Caco-2 (cell line): ENCODE measurements around the gene HTR3D. TPM values are rescaled to one million over a fixed set of nuclear protein-coding genes. Genes with fewer than 3 reads are reported as not detected.
"Not testable (repeated sequence)": the region's sequence is repeated elsewhere in the genome, so short reads cannot be mapped to it uniquely, and the experiment has no call there.

Experiments used
- BruUV-seq: library from RNA; stranded (reverse); fragments of 400-500 nt; replicated peaks from 2 replicates; lab custom pipeline; 2021; lab: Mats Ljungman, UMichigan
- CTCF ChIA-PET: fragments of 300-600 bp; sonication (Branson Sonifier 250); formaldehyde crosslinking; loops from one replicate; lab custom pipeline; 2022; ENCODE audit warnings: antibody characterized with exemption; lab: Charles Lee
- POLR2A ChIA-PET: fragments of 300-600 bp; sonication (Branson Sonifier 250); formaldehyde crosslinking; loops from one replicate; lab custom pipeline; 2022; ENCODE audit warnings: antibody characterized with exemption; lab: Charles Lee
- DNase-seq, 2 experiments: peaks; one replicate each; pipeline versions ENCODE4 v3.0.0 to v3.0.0-alpha.2; 2020 to 2022
- H3K27me3 ChIP-seq: replicated peaks from 2 replicates; pipeline ENCODE4 v1.6.0; 2011; ENCODE audit warnings: low read length; ENCODE audit not compliant: control insufficient read depth, insufficient read depth
- H3K36me3 ChIP-seq: 2 replicates; pipeline ENCODE4 v1.5.1; 2011; ENCODE audit warnings: low read length; ENCODE audit not compliant: control insufficient read depth, insufficient read depth
- H3K4me1 ChIP-seq: fragments of 250-450 bp; sonication (Bioruptor Pico); 2 replicates; pipeline ENCODE4 v1.5.1; 2020; ENCODE audit warnings: mild to moderate bottlenecking
- H3K4me3 ChIP-seq: 2 replicates; pipeline ENCODE4 v1.5.1; 2011; ENCODE audit warnings: low read depth, mild to moderate bottlenecking, control low read depth, low read length
- H3K9me3 ChIP-seq: fragments of 250-450 bp; sonication (Bioruptor Pico); 2 replicates; pipeline ENCODE4 v1.5.1; 2020; ENCODE audit warnings: mild to moderate bottlenecking, moderate library complexity
- H3K27ac Mint-ChIP-seq: one replicate; pipeline ENCODE4 v1.8.0; 2022; ENCODE audit warnings: mixed read lengths; ENCODE audit not compliant: unreplicated experiment
- H3K27me3 Mint-ChIP-seq: one replicate; pipeline ENCODE4 v1.8.0; 2022; ENCODE audit warnings: mixed read lengths; ENCODE audit not compliant: insufficient read depth, unreplicated experiment
- H3K36me3 Mint-ChIP-seq: one replicate; pipeline ENCODE4 v1.8.0; 2022; ENCODE audit warnings: mild to moderate bottlenecking, mixed read lengths; ENCODE audit not compliant: insufficient read depth, unreplicated experiment
- H3K4me1 Mint-ChIP-seq: one replicate; pipeline ENCODE4 v1.8.0; 2022; ENCODE audit warnings: low read depth, mixed read lengths; ENCODE audit not compliant: unreplicated experiment
- H3K4me3 Mint-ChIP-seq: one replicate; pipeline ENCODE4 v1.8.0; 2022; ENCODE audit warnings: mild to moderate bottlenecking, moderate library complexity, mixed read lengths; ENCODE audit not compliant: unreplicated experiment
- H3K9me3 Mint-ChIP-seq: one replicate; pipeline ENCODE4 v1.8.0; 2022; ENCODE audit warnings: mixed read lengths; ENCODE audit not compliant: unreplicated experiment
- intact Hi-C: fragments of 100-400 bp; cut with micrococcal nuclease; formaldehyde crosslinking; loops from one replicate; pipeline ENCODE4 v1.10.0; 2022; ENCODE audit not compliant: unreplicated experiment
- total RNA-seq: library from RNA; stranded (reverse); gene quantifications from 2 replicates; pipeline ENCODE4 v1.2.3, GENCODE V29; 2022
- TF ChIP-seq, protein P1 (sequence below), 2 experiments: fragments of 200-600 bp in 1 of 2; IDR thresholded peaks; 1 replicate in 1 of 2; 2 replicates in 1 of 2; pipeline versions ENCODE4 v1.5.1 to v1.8.0; 2011 to 2022; ENCODE audit warnings: antibody characterized with exemption in 1 of 2, control low read depth in 1 of 2, inconsistent platforms in 1 of 2, low read depth in 1 of 2, low read length in 1 of 2, mild to moderate bottlenecking in 1 of 2, moderate library complexity in 1 of 2; ENCODE audit not compliant: insufficient read depth in 1 of 2, severe bottlenecking in 1 of 2, unreplicated experiment in 1 of 2

The HTR3D gene
- total RNA-seq, 1 experiment from 2014 or later, result not detected

DNA sequence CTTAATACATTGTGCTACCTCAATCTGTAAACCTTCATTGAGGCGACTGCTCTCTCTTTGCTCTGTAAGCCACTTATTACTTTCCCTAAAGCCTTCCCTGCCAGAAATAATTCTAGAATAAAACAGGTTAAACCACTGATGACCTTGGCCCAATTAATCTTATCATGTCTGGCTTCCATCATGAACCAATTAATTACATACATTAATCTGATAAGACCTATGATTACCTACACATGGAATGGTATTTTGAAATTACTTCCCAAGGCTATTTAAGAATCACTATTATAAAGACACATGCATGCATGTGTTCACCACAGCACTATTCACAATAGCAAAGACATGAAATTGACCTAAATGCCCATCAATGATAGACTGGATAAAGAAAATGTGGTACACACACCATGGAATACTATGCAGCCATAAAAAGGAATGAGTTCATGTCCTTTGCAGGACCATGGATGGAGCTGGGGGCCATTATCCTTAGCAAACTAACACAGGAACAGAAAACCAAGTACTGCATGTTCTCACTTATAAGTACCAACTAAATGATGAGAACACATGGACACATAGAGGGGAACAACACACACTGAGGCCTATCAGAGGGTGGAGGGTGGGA lies 3.2 kb upstream of the HTR3D start:
- H3K9me3 ChIP-seq, H3K27me3 Mint-ChIP-seq, H3K4me3 Mint-ChIP-seq, H3K36me3 ChIP-seq, BruUV-seq, H3K4me3 ChIP-seq, CTCF ChIA-PET, H3K36me3 Mint-ChIP-seq, intact Hi-C loops, H3K27me3 ChIP-seq, H3K4me1 ChIP-seq, DNase-seq, H3K4me1 Mint-ChIP-seq, H3K27ac Mint-ChIP-seq, POLR2A ChIA-PET, H3K9me3 Mint-ChIP-seq: not testable (repeated sequence)

DNA sequence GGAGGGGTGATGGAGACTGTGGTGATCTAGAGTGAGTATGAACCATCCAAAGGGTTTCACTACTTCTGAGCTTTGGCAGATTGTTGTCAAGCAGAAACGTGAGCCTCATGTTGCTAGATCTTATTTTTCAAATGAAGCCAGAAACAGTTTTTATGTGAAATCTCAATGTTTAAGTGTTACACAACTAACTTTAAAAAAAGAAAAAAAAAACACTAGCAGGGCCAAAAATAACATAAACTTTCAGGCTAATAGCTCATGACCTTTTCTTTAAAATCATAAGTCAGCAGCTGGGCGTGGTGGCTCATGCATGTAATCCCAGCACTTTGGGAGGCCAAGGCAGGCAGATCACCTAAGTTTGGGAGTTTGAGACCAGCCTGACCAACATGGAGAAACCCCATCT lies 2.1 kb upstream of the HTR3D start:
- DNase-seq, result no peak
- no peak overlapping the region for H3K4me3 Mint-ChIP-seq
- POLR2A ChIA-PET, result no interaction called here
- intact Hi-C loops, result no loop called here
- no peaks in the 10 kb centered on the region for H3K9me3 ChIP-seq
- BruUV-seq, result no TSS peak
- no peaks in the 10 kb centered on the region for H3K27me3 ChIP-seq
- TF ChIP-seq, protein P1, sequence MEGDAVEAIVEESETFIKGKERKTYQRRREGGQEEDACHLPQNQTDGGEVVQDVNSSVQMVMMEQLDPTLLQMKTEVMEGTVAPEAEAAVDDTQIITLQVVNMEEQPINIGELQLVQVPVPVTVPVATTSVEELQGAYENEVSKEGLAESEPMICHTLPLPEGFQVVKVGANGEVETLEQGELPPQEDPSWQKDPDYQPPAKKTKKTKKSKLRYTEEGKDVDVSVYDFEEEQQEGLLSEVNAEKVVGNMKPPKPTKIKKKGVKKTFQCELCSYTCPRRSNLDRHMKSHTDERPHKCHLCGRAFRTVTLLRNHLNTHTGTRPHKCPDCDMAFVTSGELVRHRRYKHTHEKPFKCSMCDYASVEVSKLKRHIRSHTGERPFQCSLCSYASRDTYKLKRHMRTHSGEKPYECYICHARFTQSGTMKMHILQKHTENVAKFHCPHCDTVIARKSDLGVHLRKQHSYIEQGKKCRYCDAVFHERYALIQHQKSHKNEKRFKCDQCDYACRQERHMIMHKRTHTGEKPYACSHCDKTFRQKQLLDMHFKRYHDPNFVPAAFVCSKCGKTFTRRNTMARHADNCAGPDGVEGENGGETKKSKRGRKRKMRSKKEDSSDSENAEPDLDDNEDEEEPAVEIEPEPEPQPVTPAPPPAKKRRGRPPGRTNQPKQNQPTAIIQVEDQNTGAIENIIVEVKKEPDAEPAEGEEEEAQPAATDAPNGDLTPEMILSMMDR (IDR thresholded peaks at IDR 0.05; ENCODE audit: insufficient read depth in 1 of 2, low read depth in 1 of 2, low read length in 1 of 2, severe bottlenecking in 1 of 2, unreplicated experiment in 1 of 2), result no peak
- no peaks in the 10 kb centered on the region for H3K27me3 Mint-ChIP-seq
- CTCF ChIA-PET, result no interaction called here
- no peaks in the 10 kb centered on the region for H3K36me3 ChIP-seq
- H3K27ac Mint-ChIP-seq, result no peak overlapping the region
- no peaks in the 10 kb centered on the region for H3K36me3 Mint-ChIP-seq
- H3K9me3 Mint-ChIP-seq, result no peaks in the 10 kb centered on the region
- H3K4me1 Mint-ChIP-seq, result no peaks in the 10 kb centered on the region
- no peaks in the 10 kb centered on the region for H3K4me1 ChIP-seq
- H3K4me3 ChIP-seq, result no peak overlapping the region

DNA sequence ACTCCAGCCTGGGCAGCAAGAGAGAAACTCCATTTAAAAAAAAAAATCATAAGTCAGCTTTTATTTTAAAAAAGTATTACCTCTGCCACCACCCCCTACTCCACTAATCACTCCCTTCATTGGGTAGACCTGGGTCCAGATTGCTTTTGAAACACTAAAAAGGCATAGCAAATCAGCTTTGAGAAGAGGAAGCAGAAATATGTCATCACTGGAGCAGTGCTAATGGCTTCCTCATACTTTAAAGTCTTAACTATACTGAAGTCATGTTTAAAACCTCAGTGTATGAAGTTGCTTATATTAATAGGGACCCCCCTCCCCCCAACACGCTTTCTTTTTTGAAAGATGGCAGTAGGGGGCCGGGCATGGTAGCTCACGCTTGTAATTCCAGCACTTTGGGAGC lies 1.0 kb upstream of the HTR3D start:
- intact Hi-C loops, result no loop called here
- Histone ChIP-seq H3K9me3 (no peaks in the 10 kb centered on the region), H3K4me1 (no peaks in the 10 kb centered on the region), H3K4me3 (no peak overlapping the region), H3K27me3 (no peaks in the 10 kb centered on the region), H3K36me3 (no peaks in the 10 kb centered on the region)
- no peak overlapping the region for H3K4me3 Mint-ChIP-seq
- H3K36me3 Mint-ChIP-seq, result no peaks in the 10 kb centered on the region
- ChIA-PET POLR2A (no interaction called here), CTCF (no interaction called here)
- no peaks in the 10 kb centered on the region for H3K4me1 Mint-ChIP-seq
- no peak for DNase-seq
- H3K27me3 Mint-ChIP-seq, result no peaks in the 10 kb centered on the region
- TF ChIP-seq, protein P1 (IDR thresholded peaks at IDR 0.05; ENCODE audit: insufficient read depth in 1 of 2, low read depth in 1 of 2, low read length in 1 of 2, severe bottlenecking in 1 of 2, unreplicated experiment in 1 of 2), result no peak
- no TSS peak for BruUV-seq
- H3K9me3 Mint-ChIP-seq, result no peaks in the 10 kb centered on the region
- no peak overlapping the region for H3K27ac Mint-ChIP-seq
